Loucy (cell line): Measurements from ENCODE around the gene BMERB1.

ENCODE experiments used
- H2AFZ ChIP-seq: fragments of 200-600 bp; sonication (generic); 2 replicates; pipeline ENCODE4 v1.6.0; 2016; ENCODE audit warnings: antibody characterized with exemption, mild to moderate bottlenecking, low read length, moderate library complexity
- H3F3A ChIP-seq: fragments of 200-600 bp; 2 replicates; pipeline ENCODE4 v1.6.0; 2016; ENCODE audit warnings: antibody characterized with exemption, low read depth, mild to moderate bottlenecking
- H3K27me3 ChIP-seq: fragments of 200-600 bp; sonication (generic); 2 replicates; pipeline ENCODE4 v1.6.1; 2014; ENCODE audit warnings: low read length, mild to moderate bottlenecking; ENCODE audit not compliant: insufficient read depth, poor library complexity, severe bottlenecking
- H3K36me3 ChIP-seq: fragments of 200-600 bp; sonication (generic); 2 replicates; pipeline ENCODE4 v1.6.1; 2016; ENCODE audit warnings: low read length; ENCODE audit not compliant: insufficient read depth
- H3K4me1 ChIP-seq: fragments of 200-600 bp; sonication (generic); 2 replicates; pipeline ENCODE4 v1.5.1; 2014; ENCODE audit warnings: low read length, mild to moderate bottlenecking; ENCODE audit not compliant: insufficient read depth, poor library complexity, severe bottlenecking
- H3K4me2 ChIP-seq: fragments of 200-600 bp; sonication (generic); 2 replicates; pipeline ENCODE4 v1.6.0; 2014; ENCODE audit warnings: antibody characterized with exemption, low read length, low read depth, mild to moderate bottlenecking; ENCODE audit not compliant: poor library complexity, severe bottlenecking
- H3K4me3 ChIP-seq: fragments of 200-600 bp; sonication (generic); 2 replicates; pipeline ENCODE4 v1.5.1; 2014; ENCODE audit warnings: low read length, mild to moderate bottlenecking, mixed read lengths; ENCODE audit not compliant: poor library complexity, severe bottlenecking
- H3K79me2 ChIP-seq: fragments of 200-600 bp; sonication (generic); 2 replicates; pipeline ENCODE4 v1.6.1; 2014; ENCODE audit warnings: low read length; ENCODE audit not compliant: insufficient read depth
- H3K9ac ChIP-seq: fragments of 200-600 bp; sonication (generic); 2 replicates; pipeline ENCODE4 v1.6.0; 2014; ENCODE audit warnings: mild to moderate bottlenecking, low read depth, low read length, moderate library complexity; ENCODE audit not compliant: poor library complexity, severe bottlenecking
- H3K9me2 ChIP-seq: fragments of 200-600 bp; sonication (generic); replicated peaks from 2 replicates; pipeline ENCODE4 v1.6.1; 2016; ENCODE audit warnings: low read depth, low read length, mixed read lengths
- H3K9me3 ChIP-seq: fragments of 200-600 bp; sonication (generic); 2 replicates; pipeline ENCODE4 v1.6.1; 2014; ENCODE audit warnings: mild to moderate bottlenecking, antibody characterized with exemption, low read length, low read depth; ENCODE audit not compliant: insufficient read depth
- H4K20me1 ChIP-seq: fragments of 200-600 bp; sonication (generic); 2 replicates; pipeline ENCODE4 v1.6.0; 2014; ENCODE audit warnings: antibody characterized with exemption, low read length, mild to moderate bottlenecking; ENCODE audit not compliant: insufficient read depth, poor library complexity, severe bottlenecking
- CTCF ChIP-seq: fragments of 200-600 bp; sonication (generic); conservative IDR thresholded peaks from 2 replicates; pipeline ENCODE4 v1.5.1; 2014; ENCODE audit warnings: mild to moderate bottlenecking, antibody characterized with exemption, low read length
- EZH2phosphoT487 ChIP-seq: fragments of 200-600 bp; IDR thresholded peaks from 2 replicates; pipeline ENCODE4 v1.6.1; 2018; ENCODE audit warnings: antibody characterized with exemption, mild to moderate bottlenecking, moderate library complexity, borderline replicate concordance

BMERB1 gene

GRCh38 chr16:15581127-15581815 lies 146.9 kb downstream of the BMERB1 start:
- Histone ChIP-seq H4K20me1 (no peaks in the 10 kb centered on the region), H3K4me2 (no peak overlapping the region), H3K79me2 (no peaks in the 10 kb centered on the region), H3K9ac (no peak overlapping the region), H3F3A (no peaks in the 10 kb centered on the region), H2AFZ (no peak overlapping the region), H3K4me3 (no peak overlapping the region), H3K27me3 (no peaks in the 10 kb centered on the region), H3K9me3 (no peaks in the 10 kb centered on the region), H3K36me3 (no peaks in the 10 kb centered on the region), H3K9me2 (no peaks in the 10 kb centered on the region), H3K4me1 (no peaks in the 10 kb centered on the region)
- TF ChIP-seq CTCF (no peak), EZH2phosphoT487 (no peak)

GRCh38 chr16:15583526-15583925 lies 149.1 kb downstream of the BMERB1 start:
- Histone ChIP-seq H3K9me3 (no peaks in the 10 kb centered on the region), H3F3A (no peaks in the 10 kb centered on the region), H3K9me2 (no peaks in the 10 kb centered on the region), H3K36me3 (no peaks in the 10 kb centered on the region), H3K9ac (no peak overlapping the region), H3K4me1 (no peaks in the 10 kb centered on the region), H3K27me3 (no peaks in the 10 kb centered on the region), H4K20me1 (no peaks in the 10 kb centered on the region), H3K79me2 (no peaks in the 10 kb centered on the region), H2AFZ (no peak overlapping the region), H3K4me3 (no peak overlapping the region), H3K4me2 (no peak overlapping the region)
- TF ChIP-seq CTCF: no peak
- TF ChIP-seq EZH2phosphoT487: no peak

- no peaks in the 10 kb centered on the region for H3K36me3 ChIP-seq
- H3F3A ChIP-seq: no peaks in the 10 kb centered on the region
- H4K20me1 ChIP-seq: no peaks in the 10 kb centered on the region
- H3K9me3 ChIP-seq: no peaks in the 10 kb centered on the region
- no peaks in the 10 kb centered on the region for H3K9me2 ChIP-seq
- no peak overlapping the region for H3K4me3 ChIP-seq
- no peak for TF ChIP-seq CTCF
- no peak for TF ChIP-seq EZH2phosphoT487
- H3K4me2 ChIP-seq: no peak overlapping the region
- H3K79me2 ChIP-seq: no peaks in the 10 kb centered on the region
- H3K27me3 ChIP-seq: no peaks in the 10 kb centered on the region
- no peak overlapping the region for H2AFZ ChIP-seq
- H3K4me1 ChIP-seq: no peaks in the 10 kb centered on the region
- H3K9ac ChIP-seq: no peak overlapping the region
Measured at GRCh38 chr16:15585956-15586355, 151.6 kb downstream of the BMERB1 start.
